ENCODE data around the gene MRTFB. TPM values are rescaled to one million over a fixed set of nuclear protein-coding genes. Genes with fewer than 3 reads are reported as not detected.
"Not testable (repeated sequence)": the region's sequence is repeated elsewhere in the genome, so short reads cannot be mapped to it uniquely, and the experiment has no call there.

Gene MRTFB
- total RNA-seq, 2 experiments from 2014 or later, result 12.5 to 13.6 TPM

DNA sequence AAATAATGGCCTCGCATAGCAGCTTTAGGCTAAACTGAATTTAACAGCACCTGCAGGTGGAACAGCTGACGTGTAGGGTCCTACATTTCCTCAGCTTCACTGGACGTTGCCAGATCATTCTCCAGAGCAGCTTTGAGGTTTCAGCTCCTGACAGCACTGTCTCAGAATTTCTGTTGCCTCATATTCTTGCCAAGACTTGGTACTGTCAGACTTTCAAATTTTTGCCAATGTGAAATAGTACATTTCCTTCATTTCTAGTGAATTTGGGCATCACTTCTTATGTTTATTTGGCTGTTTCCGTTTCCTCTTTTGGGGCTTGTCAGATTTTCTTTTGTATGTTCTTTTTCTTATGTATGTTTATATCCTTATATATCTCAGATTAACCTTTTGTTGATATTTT lies 48.7 kb downstream of the MRTFB start:
- DNase-seq, result no peak

GRCh38 chr16:14120335-14120734 lies 49.2 kb downstream of the MRTFB start:
- H3K36me3 Mint-ChIP-seq (ENCODE audit: low read depth), result no peaks in the 10 kb centered on the region
- no peaks in the 10 kb centered on the region for H3K27me3 Mint-ChIP-seq
- H3K4me3 Mint-ChIP-seq, result no peak overlapping the region
- no peak overlapping the region for H3K27ac Mint-ChIP-seq
- ChIA-PET POLR2A (no interaction called here), CTCF (no interaction called here)
- no peaks in the 10 kb centered on the region for H3K4me1 Mint-ChIP-seq
- DNase-seq, result no peak
- no peaks in the 10 kb centered on the region for H3K9me3 Mint-ChIP-seq

More for the DNA sequence above, 48.7 kb downstream of the MRTFB start:
- no peak overlapping the region for H3K4me3 Mint-ChIP-seq
- no peaks in the 10 kb centered on the region for H3K4me1 Mint-ChIP-seq
- ChIA-PET POLR2A (no interaction called here), CTCF (no interaction called here)
- H3K27me3 Mint-ChIP-seq, result no peaks in the 10 kb centered on the region
- no peak overlapping the region for H3K27ac Mint-ChIP-seq
- H3K9me3 Mint-ChIP-seq, result no peaks in the 10 kb centered on the region
- H3K36me3 Mint-ChIP-seq (ENCODE audit: low read depth), result no peaks in the 10 kb centered on the region

GRCh38 chr16:14121142-14121541 lies 50.0 kb downstream of the MRTFB start:
- no peak overlapping the region for H3K27ac Mint-ChIP-seq
- ChIA-PET POLR2A (no interaction called here), CTCF (no interaction called here)
- no peak overlapping the region for H3K4me3 Mint-ChIP-seq
- no peaks in the 10 kb centered on the region for H3K36me3 Mint-ChIP-seq (ENCODE audit: low read depth)
- no peaks in the 10 kb centered on the region for H3K9me3 Mint-ChIP-seq
- no peak for DNase-seq
- no peaks in the 10 kb centered on the region for H3K4me1 Mint-ChIP-seq
- no peaks in the 10 kb centered on the region for H3K27me3 Mint-ChIP-seq

DNA sequence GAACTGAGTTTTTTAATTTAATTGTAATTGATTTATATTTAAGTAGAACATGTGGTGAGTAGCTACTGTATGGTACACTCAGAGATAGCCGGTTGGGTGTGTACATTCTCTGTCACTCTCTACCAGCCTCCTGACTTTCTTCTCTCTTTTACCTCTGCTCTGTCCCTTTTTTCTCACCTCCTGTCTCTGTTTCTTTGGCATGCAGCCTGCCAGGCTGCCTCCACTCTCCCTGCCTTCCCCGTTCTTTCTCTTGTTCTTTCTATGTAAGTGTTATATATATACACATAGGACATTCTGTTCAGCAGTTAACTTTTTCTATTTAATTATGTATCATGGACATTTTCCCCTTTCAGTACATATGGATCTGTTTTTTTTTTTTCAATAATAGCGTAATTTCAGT lies 50.8 kb downstream of the MRTFB start:
- Mint-ChIP-seq H3K9me3 (no peaks in the 10 kb centered on the region), H3K36me3 (ENCODE audit: low read depth) (no peaks in the 10 kb centered on the region), H3K27me3 (no peaks in the 10 kb centered on the region), H3K4me3 (no peak overlapping the region), H3K4me1 (no peaks in the 10 kb centered on the region), H3K27ac (no peak overlapping the region)
- no peak for DNase-seq
- ChIA-PET CTCF (no interaction called here), POLR2A (no interaction called here)

GRCh38 chr16:14122430-14122829 lies 51.3 kb downstream of the MRTFB start:
- H3K4me1 Mint-ChIP-seq; H3K36me3 Mint-ChIP-seq (ENCODE audit: low read depth); POLR2A ChIA-PET; DNase-seq; CTCF ChIA-PET; H3K27ac Mint-ChIP-seq; H3K27me3 Mint-ChIP-seq; H3K4me3 Mint-ChIP-seq; H3K9me3 Mint-ChIP-seq: not testable (repeated sequence)

GRCh38 chr16:14125000-14125681 lies 54.0 kb downstream of the MRTFB start:
- CTCF ChIA-PET, result no interaction called here
- no peaks in the 10 kb centered on the region for H3K9me3 Mint-ChIP-seq

GRCh38 chr16:14125708-14126107 lies 54.6 kb downstream of the MRTFB start:
- H3K36me3 Mint-ChIP-seq (ENCODE audit: low read depth), result peaks cover 3% of the 10 kb centered on the region
- H3K9me3 Mint-ChIP-seq, result no peaks in the 10 kb centered on the region
- H3K27ac Mint-ChIP-seq, result no peak overlapping the region
- H3K4me1 Mint-ChIP-seq, result no peaks in the 10 kb centered on the region
- POLR2A ChIA-PET, result no interaction called here
- CTCF ChIA-PET, result interaction anchor here (1.2 to 1.3 kb wide), 2 partner anchors 29 to 206 kb away, joined by 3 read pairs; partner anchors contain the start of gene ERCC4
- no peak for DNase-seq
- no peak overlapping the region for H3K4me3 Mint-ChIP-seq
- H3K27me3 Mint-ChIP-seq, result no peaks in the 10 kb centered on the region

More at GRCh38 chr16:14125000-14125681, 54.0 kb downstream of the MRTFB start:
- Mint-ChIP-seq H3K27me3 (no peaks in the 10 kb centered on the region), H3K4me1 (no peaks in the 10 kb centered on the region), H3K36me3 (ENCODE audit: low read depth) (peaks cover 3% of the 10 kb centered on the region), H3K27ac (no peak overlapping the region), H3K4me3 (no peak overlapping the region)
- DNase-seq, result no peak
- POLR2A ChIA-PET, result no interaction called here

DNA sequence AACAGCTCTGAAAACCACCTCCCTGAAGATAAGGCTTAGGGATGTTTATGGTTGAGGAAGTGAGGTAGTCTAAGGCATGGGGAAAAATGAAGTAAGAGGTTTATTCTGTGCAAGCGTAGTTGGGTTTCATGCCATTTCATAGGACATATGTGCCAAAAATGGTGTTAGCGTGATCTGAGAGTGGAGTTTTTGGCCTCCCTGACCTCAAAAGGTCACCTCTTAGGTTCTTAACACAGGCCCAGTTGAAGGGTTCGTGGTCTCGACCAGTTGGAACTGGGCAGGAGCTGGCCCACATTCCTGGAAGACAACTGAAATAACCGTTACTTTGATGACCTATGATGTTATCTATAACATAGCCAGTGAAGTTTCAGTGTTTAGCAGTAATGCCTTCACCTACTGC lies 57.0 kb downstream of the MRTFB start:
- Mint-ChIP-seq H3K36me3 (ENCODE audit: low read depth) (peaks cover 3% of the 10 kb centered on the region), H3K27me3 (no peaks in the 10 kb centered on the region), H3K4me3 (no peak overlapping the region), H3K9me3 (no peaks in the 10 kb centered on the region), H3K27ac (no peak overlapping the region), H3K4me1 (no peaks in the 10 kb centered on the region)
- POLR2A ChIA-PET, result no interaction called here
- CTCF ChIA-PET, result no interaction called here
- DNase-seq, result no peak

- no peaks in the 10 kb centered on the region for H3K4me1 Mint-ChIP-seq
- no peak overlapping the region for H3K27ac Mint-ChIP-seq
- no peak for DNase-seq
- H3K36me3 Mint-ChIP-seq (ENCODE audit: low read depth), result peaks cover 3% of the 10 kb centered on the region
- H3K4me3 Mint-ChIP-seq, result no peak overlapping the region
- ChIA-PET POLR2A (no interaction called here), CTCF (no interaction called here)
- H3K27me3 Mint-ChIP-seq, result no peaks in the 10 kb centered on the region
- H3K9me3 Mint-ChIP-seq, result no peaks in the 10 kb centered on the region
Measured at GRCh38 chr16:14129502-14129901, 58.4 kb downstream of the MRTFB start.

- peaks cover 3% of the 10 kb centered on the region for H3K36me3 Mint-ChIP-seq (ENCODE audit: low read depth)
- ChIA-PET POLR2A (no interaction called here), CTCF (no interaction called here)
- no peaks in the 10 kb centered on the region for H3K9me3 Mint-ChIP-seq
- H3K4me1 Mint-ChIP-seq, result no peaks in the 10 kb centered on the region
- no peak overlapping the region for H3K4me3 Mint-ChIP-seq
- no peak overlapping the region for H3K27ac Mint-ChIP-seq
- no peak for DNase-seq
- H3K27me3 Mint-ChIP-seq, result no peaks in the 10 kb centered on the region
Measured at GRCh38 chr16:14131774-14132695, 60.9 kb downstream of the MRTFB start.

DNA sequence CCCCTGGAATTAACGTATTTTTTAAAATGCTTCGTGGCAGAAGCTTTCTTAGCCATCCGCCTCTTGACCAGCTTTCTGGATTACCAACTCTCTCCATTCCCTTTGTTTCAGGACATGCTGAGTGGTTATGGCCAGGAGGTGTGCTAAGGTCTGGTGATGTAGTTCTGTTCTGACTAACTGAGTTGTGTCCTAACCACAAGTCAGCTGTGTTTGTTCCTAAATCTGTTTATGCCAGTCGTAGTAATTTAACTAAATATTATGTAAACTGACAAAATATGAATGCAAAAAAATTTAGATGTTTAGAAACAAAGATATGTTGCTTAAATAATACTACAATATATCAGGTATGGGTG lies 61.6 kb downstream of the MRTFB start:
- CTCF ChIA-PET, result no interaction called here
- DNase-seq, result no peak
- Mint-ChIP-seq H3K9me3 (no peaks in the 10 kb centered on the region), H3K27me3 (no peaks in the 10 kb centered on the region), H3K36me3 (ENCODE audit: low read depth) (peaks cover 3% of the 10 kb centered on the region), H3K27ac (no peak overlapping the region), H3K4me3 (no peak overlapping the region), H3K4me1 (no peaks in the 10 kb centered on the region)
- POLR2A ChIA-PET, result no interaction called here

GRCh38 chr16:14133907-14134306 lies 62.8 kb downstream of the MRTFB start:
- Mint-ChIP-seq H3K4me3 (no peak overlapping the region), H3K27me3 (no peaks in the 10 kb centered on the region), H3K36me3 (ENCODE audit: low read depth) (peaks cover 3% of the 10 kb centered on the region), H3K4me1 (no peaks in the 10 kb centered on the region), H3K9me3 (no peaks in the 10 kb centered on the region), H3K27ac (no peak overlapping the region)
- ChIA-PET POLR2A (no interaction called here), CTCF (no interaction called here)
- no peak for DNase-seq

DNA sequence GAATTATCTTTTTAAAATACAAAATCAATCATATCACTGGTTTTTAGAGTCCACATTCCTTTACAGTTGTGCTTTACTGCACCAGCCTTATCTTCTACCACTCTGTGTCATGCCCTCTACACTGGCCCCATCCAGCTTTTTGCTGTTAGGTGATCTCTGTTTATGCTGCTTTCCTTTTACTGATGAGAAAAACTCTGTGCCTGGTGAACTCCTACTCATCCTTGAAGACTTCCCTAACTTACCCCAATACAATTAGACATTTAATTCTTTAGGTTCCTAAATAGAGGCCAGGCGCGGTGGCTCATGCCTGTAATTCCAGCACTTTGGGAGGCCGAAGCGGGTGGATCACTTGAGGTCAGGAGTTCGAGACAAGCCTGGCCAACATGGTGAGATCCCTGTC lies 64.6 kb downstream of the MRTFB start:
- no peaks in the 10 kb centered on the region for H3K27me3 Mint-ChIP-seq
- no peak overlapping the region for H3K4me3 Mint-ChIP-seq
- H3K9me3 Mint-ChIP-seq, result no peaks in the 10 kb centered on the region
- no peak for DNase-seq
- no peaks in the 10 kb centered on the region for H3K4me1 Mint-ChIP-seq
- CTCF ChIA-PET, result no interaction called here
- no peak overlapping the region for H3K27ac Mint-ChIP-seq
- POLR2A ChIA-PET, result no interaction called here
- peaks cover 4% of the 10 kb centered on the region for H3K36me3 Mint-ChIP-seq (ENCODE audit: low read depth)

GRCh38 chr16:14139872-14140271 lies 68.8 kb downstream of the MRTFB start:
- ChIA-PET POLR2A (no interaction called here), CTCF (no interaction called here)
- Mint-ChIP-seq H3K36me3 (ENCODE audit: low read depth) (peaks cover 4% of the 10 kb centered on the region), H3K27me3 (no peaks in the 10 kb centered on the region), H3K9me3 (no peaks in the 10 kb centered on the region), H3K27ac (no peak overlapping the region), H3K4me3 (no peak overlapping the region), H3K4me1 (no peaks in the 10 kb centered on the region)
- DNase-seq, result no peak

Data from activated CD4-positive, alpha-beta memory T cell treated with anti-CD3 and anti-CD28 coated beads, Interleukin-2, amount 10 ng/mL, durations not matched to agents 7 days and 5 days (primary cell).